ENCODE results near the gene CYB5D1. TPM values are rescaled to one million over a fixed set of nuclear protein-coding genes. Genes with fewer than 3 reads are reported as not detected.

CYB5D1 gene
- 17.4 TPM for total RNA-seq

GRCh38 chr17:7857713-7858521 is at the start of gene CYB5D1:
Gene CYB5D1 (plus strand): TSS chr17:7858003. CDS start chr17:7858135, 132 bp downstream.

GRCh38 chr17:7833795-7834541 is 23.8 kb upstream of the CYB5D1 start, which contains the start of gene KDM6B:
Gene KDM6B (plus strand): TSS chr17:7834217. CDS start chr17:7845555, 11,338 bp downstream.

GRCh38 chr17:7854851-7855659 is 2.7 kb upstream of the CYB5D1 start, which contains the start of gene TMEM88:
Gene TMEM88 (plus strand): TSS chr17:7855066. CDS start chr17:7855075, 9 bp downstream.

GRCh38 chr17:7856811-7857712 is 741 bp upstream of the CYB5D1 start, which contains the start of gene NAA38:
Gene NAA38 (minus strand): TSS chr17:7857559. CDS start chr17:7857463, 96 bp downstream.

GRCh38 chr17:7888184-7888920 is 30.5 kb downstream of the CYB5D1 start, which contains the start of gene CHD3:
Gene CHD3 (plus strand): TSS chr17:7888789. CDS start chr17:7889001, 212 bp downstream.

Small RNA genes within 50 kb of the gene (small RNA-seq; reads per million reads assigned to genes)
- 79.8 reads per million, percentile 97 among the genes with 10 or more reads in this experiment for gene SCARNA21 (ENCODE audit: low replicate concordance)

Other genes with a start within 250 kb of the CYB5D1 start
- gene FXR2, start 243.1 kb upstream of the CYB5D1 start, total RNA-seq, result 30.3 TPM
- gene SAT2, start 230.2 kb upstream of the CYB5D1 start, total RNA-seq, result 56.3 TPM
- gene SHBG, start 227.9 kb upstream of the CYB5D1 start, total RNA-seq, result 2.6 TPM
- 13.1 TPM for gene ATP1B2, start 207.1 kb upstream of the CYB5D1 start, total RNA-seq
- 47.4 TPM for gene TP53, start 170.5 kb upstream of the CYB5D1 start, total RNA-seq
- gene WRAP53, start 169.5 kb upstream of the CYB5D1 start, total RNA-seq, result 8.2 TPM
- gene EFNB3, start 152.8 kb upstream of the CYB5D1 start, total RNA-seq, result 8.7 TPM
- gene DNAH2, start 140.3 kb upstream of the CYB5D1 start, total RNA-seq, result 0.47 TPM
- 22.2 TPM for gene KDM6B, start 23.8 kb upstream of the CYB5D1 start, total RNA-seq
- gene TMEM88, start 2.9 kb upstream of the CYB5D1 start, total RNA-seq, result 21.1 TPM
- gene NAA38, start 444 bp upstream of the CYB5D1 start, total RNA-seq, result 139 TPM
- 136 TPM for gene CHD3, start 30.8 kb downstream of the CYB5D1 start, total RNA-seq
- gene RNF227, start 58.3 kb downstream of the CYB5D1 start, total RNA-seq, result 7.0 TPM
- gene KCNAB3, start 71.9 kb downstream of the CYB5D1 start, total RNA-seq, result 4.1 TPM
- gene TRAPPC1, start 73.9 kb downstream of the CYB5D1 start, total RNA-seq, result 30.5 TPM
- 36.7 TPM for gene CNTROB, start 74.2 kb downstream of the CYB5D1 start, total RNA-seq
- 0.23 TPM for gene GUCY2D, start 144.6 kb downstream of the CYB5D1 start, total RNA-seq
- gene ALOX15B, start 181.1 kb downstream of the CYB5D1 start, total RNA-seq, result 0.99 TPM
- 0.41 TPM for gene ALOX12B, start 229.7 kb downstream of the CYB5D1 start, total RNA-seq